Measurements from ENCODE around the gene KCNH4.

DNA sequence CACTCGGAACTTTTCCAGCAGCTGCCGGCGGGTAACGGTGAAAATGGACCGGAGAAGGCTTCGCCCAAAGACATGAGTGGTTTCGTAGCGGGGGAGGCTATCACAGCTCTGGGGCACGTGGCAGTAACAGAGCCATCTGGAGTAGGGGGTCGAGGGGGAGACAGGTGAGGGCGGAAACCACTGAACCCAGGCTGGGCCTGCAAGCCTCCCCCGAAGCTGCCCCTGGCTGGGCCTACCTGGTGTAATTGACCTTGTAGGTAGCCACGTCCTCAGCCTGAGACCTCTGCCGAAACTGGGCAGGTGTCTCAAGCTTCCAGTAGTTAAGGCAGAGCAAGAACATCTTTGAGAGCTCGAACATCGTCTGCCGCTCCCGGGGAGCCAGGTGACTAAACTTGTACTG, 61.6 kb downstream of the KCNH4 start:
- TF ChIP-seq, protein P1, sequence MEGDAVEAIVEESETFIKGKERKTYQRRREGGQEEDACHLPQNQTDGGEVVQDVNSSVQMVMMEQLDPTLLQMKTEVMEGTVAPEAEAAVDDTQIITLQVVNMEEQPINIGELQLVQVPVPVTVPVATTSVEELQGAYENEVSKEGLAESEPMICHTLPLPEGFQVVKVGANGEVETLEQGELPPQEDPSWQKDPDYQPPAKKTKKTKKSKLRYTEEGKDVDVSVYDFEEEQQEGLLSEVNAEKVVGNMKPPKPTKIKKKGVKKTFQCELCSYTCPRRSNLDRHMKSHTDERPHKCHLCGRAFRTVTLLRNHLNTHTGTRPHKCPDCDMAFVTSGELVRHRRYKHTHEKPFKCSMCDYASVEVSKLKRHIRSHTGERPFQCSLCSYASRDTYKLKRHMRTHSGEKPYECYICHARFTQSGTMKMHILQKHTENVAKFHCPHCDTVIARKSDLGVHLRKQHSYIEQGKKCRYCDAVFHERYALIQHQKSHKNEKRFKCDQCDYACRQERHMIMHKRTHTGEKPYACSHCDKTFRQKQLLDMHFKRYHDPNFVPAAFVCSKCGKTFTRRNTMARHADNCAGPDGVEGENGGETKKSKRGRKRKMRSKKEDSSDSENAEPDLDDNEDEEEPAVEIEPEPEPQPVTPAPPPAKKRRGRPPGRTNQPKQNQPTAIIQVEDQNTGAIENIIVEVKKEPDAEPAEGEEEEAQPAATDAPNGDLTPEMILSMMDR (optimal IDR thresholded peaks at IDR 0.05 in 1 of 3, IDR thresholded peaks at IDR 0.05 in 1 of 3, conservative IDR thresholded peaks at IDR 0.05 in 1 of 3; ENCODE audit: extremely low read depth in 1 of 3, insufficient read depth in 2 of 3, low read length in 3 of 3), result no peak
- TF ChIP-seq EZH2 (IDR thresholded peaks at IDR 0.05; ENCODE audit: low read length), result no peak
